PC-3 (cell line): Measurements from ENCODE around the gene RNLS.

ENCODE experiments used
- EZH2 ChIP-seq: fragments of 300-600 bp; sonication (generic); IDR thresholded peaks from one replicate; pipeline ENCODE4 v1.6.1; 2017; ENCODE audit warnings: antibody characterized with exemption, mild to moderate bottlenecking, low read length; ENCODE audit not compliant: unreplicated experiment
- TF ChIP-seq, protein P1 (sequence below): fragments of 300-600 bp; sonication (generic); conservative IDR thresholded peaks from 2 replicates; pipeline ENCODE4 v1.5.1; 2017; ENCODE audit warnings: antibody characterized with exemption, low read depth, mild to moderate bottlenecking, low read length

DNA sequence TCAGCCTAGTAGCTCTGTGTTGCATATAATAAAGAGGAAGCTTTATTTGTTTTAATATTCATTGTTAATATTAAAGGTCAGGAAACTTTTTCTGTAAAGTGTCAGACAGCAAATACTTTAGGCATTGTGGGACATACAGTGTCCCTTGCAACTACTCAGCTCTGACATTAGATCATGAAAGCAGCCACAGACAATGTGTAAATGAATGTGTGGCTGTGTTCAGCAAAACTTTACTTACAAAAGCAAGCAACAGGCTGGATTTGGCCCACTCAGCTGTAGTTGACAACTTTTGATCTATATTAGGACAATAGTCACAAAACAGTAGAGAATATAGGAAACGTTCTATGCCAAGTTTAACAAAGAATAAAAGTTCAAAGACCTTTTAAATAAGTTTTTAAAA is 173.3 kb downstream of the RNLS start:
- TF ChIP-seq, protein P1, sequence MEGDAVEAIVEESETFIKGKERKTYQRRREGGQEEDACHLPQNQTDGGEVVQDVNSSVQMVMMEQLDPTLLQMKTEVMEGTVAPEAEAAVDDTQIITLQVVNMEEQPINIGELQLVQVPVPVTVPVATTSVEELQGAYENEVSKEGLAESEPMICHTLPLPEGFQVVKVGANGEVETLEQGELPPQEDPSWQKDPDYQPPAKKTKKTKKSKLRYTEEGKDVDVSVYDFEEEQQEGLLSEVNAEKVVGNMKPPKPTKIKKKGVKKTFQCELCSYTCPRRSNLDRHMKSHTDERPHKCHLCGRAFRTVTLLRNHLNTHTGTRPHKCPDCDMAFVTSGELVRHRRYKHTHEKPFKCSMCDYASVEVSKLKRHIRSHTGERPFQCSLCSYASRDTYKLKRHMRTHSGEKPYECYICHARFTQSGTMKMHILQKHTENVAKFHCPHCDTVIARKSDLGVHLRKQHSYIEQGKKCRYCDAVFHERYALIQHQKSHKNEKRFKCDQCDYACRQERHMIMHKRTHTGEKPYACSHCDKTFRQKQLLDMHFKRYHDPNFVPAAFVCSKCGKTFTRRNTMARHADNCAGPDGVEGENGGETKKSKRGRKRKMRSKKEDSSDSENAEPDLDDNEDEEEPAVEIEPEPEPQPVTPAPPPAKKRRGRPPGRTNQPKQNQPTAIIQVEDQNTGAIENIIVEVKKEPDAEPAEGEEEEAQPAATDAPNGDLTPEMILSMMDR: no peak
- no peak for TF ChIP-seq EZH2
